GM12892 (cell line): Measurements from ENCODE around the gene FHL1. TPM values are rescaled to one million over a fixed set of nuclear protein-coding genes. Genes with fewer than 3 reads are reported as not detected.
"Not testable (repeated sequence)": the region's sequence is repeated elsewhere in the genome, so short reads cannot be mapped to it uniquely, and the experiment has no call there.

Experiments
- DNase-seq: peaks from one replicate; pipeline ENCODE4 v3.0.0; 2011; ENCODE audit not compliant: insufficient read length
- FAIRE-seq: peaks from 2 replicates; lab custom pipeline; 2011; peaks lifted over from hg19 to GRCh38; lab: Jason Lieb, UNC
- POLR2A ChIP-seq: IDR thresholded peaks from 2 replicates; pipeline ENCODE4 v1.6.1; 2011; ENCODE audit warnings: low read depth, low read length, control low read depth
- POLR2AphosphoS5 ChIP-seq: IDR thresholded peaks from 2 replicates; pipeline ENCODE4 v1.6.1; 2011; ENCODE audit warnings: low read depth, low read length, control low read depth
- TAF1 ChIP-seq: IDR thresholded peaks from 2 replicates; pipeline ENCODE4 v1.6.1; 2011; ENCODE audit warnings: low read depth, mild to moderate bottlenecking, control low read depth, low read length, borderline replicate concordance
- polyA plus RNA-seq: library from polyadenylated mRNA; unstranded; fragments of >200 nt; gene quantifications from one replicate; pipeline ENCODE4 v1.2.1, GENCODE V29; 2012; ENCODE audit warnings: missing spikeins, inconsistent platforms; ENCODE audit not compliant: missing spikeins

The FHL1 gene
- 5.4 TPM for polyA plus RNA-seq

DNA sequence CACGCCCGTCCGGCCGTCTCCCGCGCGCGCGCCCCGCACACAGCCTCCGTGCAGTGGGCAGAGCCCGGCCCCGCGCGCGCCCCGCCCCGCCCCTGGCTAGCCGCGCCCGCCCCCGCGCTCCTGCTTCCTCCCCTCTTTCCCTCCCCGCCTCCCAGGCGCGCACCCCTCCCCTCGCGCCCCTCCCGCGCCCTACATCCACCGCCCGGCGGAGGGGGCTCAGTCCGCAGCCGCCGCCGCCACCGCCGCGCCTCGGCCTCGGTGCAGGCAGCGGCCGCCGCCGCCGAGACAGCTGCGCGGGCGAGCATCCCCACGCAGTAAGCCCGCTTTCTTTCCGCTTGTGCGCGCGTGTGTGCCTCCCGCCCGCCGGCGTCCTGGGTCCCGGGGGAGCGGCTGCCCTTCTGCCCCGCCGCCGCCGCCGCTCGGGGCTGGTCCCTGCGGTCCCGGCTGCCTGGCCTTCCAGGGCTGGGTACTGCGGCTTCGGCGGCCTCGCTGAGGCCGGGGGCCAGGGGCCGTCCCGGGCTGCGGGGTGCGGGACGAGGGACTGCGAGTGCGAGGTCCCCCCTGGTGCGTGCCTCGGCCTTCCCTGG, at the start of gene FHL1:
Gene FHL1 (plus strand): TSS at position 219 of the 587 bp plus-strand sequence.
- TF ChIP-seq TAF1: no peak
- no peak for TF ChIP-seq POLR2A
- TF ChIP-seq POLR2AphosphoS5: no peak
- no peak for FAIRE-seq
- peak; percentile 32 for DNase-seq

DNA sequence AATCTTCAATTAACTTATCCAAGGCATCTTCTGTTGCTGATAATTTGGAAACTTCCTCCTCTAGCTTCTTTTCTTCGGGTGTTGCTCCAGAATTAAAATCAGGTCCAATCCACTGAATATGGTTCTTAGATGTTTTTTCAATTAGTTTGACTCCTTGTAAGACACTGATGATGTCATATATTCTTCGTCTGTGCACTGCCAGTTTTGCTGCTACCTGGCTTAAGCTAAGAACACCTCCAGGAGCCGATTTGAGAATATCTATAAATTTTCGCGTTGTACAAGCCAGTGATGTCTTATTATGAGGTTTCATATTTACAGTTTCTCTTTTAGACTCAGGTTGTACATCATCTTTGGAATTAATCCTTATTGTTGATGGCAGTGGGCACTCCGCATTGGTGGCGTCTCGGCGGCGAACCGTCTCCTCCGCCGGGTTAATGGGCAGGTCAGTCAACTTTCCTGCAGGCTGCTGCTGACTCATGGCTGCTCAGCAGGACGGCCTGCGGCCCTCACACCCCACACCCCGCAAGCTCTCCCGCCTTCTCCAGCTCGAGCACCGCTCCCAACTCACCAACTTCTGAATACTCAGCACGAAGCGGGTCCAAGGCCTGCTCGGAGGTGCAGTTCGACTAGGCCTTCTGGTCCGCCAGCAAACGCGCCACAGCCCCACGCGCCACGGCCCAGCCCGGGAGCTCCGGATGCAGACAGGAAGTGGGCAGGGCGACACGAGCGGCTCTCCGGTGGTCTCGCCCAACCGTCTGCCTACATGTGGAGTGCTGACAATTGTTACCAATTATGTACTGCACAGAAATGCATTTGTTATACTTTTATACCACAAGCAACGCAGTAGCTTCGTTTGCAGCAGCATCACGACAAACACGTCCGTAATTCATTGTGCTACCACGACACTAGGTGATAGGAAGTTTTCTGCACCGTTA, 49.2 kb upstream of the FHL1 start:
- FAIRE-seq (no peak), DNase-seq (no peak)
- TF ChIP-seq POLR2AphosphoS5 (no peak), POLR2A (no peak), TAF1 (no peak)

DNA sequence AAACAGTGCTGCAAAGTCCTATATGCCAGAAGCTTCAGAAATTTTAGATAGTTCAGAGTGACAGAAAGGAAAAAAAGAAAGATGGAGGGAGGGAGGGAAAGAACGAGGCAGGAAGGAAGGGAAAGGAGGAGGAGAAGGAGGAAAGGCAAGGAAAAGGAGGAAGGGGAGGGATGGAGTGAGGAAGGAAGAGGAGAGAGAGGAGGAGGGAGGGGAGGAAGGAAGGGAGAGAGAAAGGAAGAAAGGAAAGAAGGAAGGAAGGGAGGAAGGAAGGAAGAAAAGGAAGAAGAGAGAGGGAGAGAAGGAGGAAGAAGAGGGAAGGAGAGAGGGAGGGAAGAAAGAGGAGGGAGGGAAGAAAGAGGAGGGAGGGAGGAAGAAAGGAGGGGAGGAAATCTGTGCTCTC, 42.4 kb upstream of the FHL1 start:
- no peak for FAIRE-seq
- TF ChIP-seq POLR2AphosphoS5: no peak
- no peak for TF ChIP-seq TAF1
- TF ChIP-seq POLR2A: no peak
- no peak for DNase-seq

DNA sequence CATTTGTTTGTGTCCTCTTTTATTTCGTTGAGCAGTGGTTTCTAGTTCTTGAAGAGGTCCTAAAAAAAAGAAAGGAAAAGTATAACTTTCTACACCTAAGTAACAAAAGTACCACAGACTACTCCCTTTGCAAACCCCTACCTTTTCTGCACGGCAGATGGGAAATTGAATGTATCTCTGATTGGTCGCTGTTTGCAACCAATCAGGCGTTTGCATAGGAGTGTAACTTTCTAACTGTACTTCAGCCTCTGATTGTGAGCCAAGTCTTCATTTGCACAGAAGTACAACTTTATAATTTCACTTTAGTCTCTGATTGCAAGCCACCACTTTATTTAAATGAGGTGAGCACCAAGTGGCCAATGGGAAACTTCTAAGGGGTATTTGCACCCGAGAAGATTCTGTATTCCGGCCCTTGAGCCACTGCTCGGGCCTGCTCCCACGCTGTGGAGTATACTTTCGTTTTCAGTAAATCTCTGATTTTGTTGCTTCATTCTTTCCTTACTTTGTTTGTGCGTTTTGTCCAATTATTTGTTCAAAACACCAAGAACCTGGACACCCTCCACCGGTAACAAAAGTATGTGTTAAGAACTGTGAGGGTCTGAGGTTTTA, 40.3 kb upstream of the FHL1 start:
- no peak for TF ChIP-seq POLR2AphosphoS5
- TF ChIP-seq POLR2A: no peak
- no peak for TF ChIP-seq TAF1
- FAIRE-seq (no peak), DNase-seq (no peak)

DNA sequence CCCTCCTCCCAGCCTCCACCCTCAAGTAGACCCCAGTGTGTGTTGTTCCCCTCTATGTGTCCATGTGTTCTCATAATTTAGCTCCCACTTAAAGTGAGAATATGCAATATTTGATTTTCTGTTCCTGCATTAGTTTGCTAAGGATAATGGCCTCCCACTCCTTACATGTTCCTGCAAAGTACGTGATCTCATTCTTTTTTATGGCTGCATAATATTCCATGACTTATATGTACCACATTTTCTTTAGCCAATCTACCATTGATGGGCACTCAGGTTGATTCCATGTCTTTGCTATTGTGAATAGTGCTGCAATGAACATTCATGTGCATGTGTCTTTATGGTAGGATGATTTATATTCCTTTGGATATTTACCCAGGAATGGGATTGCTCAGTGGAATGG, 38.4 kb upstream of the FHL1 start:
- not testable (repeated sequence) for FAIRE-seq, DNase-seq

DNA sequence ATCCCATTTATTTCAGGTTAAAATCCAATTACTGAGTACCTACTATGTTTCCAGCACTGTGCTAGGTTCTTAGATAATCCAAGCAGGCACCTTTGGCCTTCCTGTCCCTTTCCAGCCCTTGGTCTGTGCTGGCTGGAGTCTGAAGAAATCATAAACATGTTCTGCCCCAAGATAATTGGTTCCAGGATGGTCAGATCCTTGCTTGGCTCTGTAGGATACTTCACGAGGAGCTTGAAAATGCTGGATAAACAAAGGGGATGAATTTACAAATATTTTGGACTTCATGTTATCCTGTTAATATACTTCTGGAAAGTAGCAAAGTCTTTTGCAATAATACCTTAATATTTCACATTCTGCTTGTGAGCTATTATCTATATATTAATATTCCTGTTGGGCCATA, 35.0 kb upstream of the FHL1 start:
- TF ChIP-seq TAF1 (no peak), POLR2AphosphoS5 (no peak), POLR2A (no peak)
- FAIRE-seq (peak; percentile 14), DNase-seq (no peak)

DNA sequence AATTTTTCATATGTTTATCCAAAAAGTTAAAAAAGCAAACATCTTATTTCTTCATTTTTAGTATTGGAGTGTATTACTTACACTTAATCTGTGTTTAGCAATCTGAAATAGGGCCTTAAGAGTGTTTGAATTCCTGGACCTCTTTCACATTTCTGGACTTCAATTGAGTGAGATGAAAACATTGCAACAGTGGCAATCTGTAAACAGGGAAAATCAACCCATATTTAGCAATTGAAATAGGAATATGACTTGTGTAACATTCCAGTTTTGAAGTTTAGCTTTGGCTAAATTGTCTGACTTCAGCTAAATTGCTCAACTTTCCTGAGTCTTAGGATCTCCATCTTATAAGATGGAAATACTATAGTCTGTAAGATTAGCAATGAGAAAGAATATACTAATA, 34.6 kb upstream of the FHL1 start:
- FAIRE-seq (no peak), DNase-seq (no peak)
- TF ChIP-seq TAF1 (no peak), POLR2A (no peak), POLR2AphosphoS5 (no peak)

DNA sequence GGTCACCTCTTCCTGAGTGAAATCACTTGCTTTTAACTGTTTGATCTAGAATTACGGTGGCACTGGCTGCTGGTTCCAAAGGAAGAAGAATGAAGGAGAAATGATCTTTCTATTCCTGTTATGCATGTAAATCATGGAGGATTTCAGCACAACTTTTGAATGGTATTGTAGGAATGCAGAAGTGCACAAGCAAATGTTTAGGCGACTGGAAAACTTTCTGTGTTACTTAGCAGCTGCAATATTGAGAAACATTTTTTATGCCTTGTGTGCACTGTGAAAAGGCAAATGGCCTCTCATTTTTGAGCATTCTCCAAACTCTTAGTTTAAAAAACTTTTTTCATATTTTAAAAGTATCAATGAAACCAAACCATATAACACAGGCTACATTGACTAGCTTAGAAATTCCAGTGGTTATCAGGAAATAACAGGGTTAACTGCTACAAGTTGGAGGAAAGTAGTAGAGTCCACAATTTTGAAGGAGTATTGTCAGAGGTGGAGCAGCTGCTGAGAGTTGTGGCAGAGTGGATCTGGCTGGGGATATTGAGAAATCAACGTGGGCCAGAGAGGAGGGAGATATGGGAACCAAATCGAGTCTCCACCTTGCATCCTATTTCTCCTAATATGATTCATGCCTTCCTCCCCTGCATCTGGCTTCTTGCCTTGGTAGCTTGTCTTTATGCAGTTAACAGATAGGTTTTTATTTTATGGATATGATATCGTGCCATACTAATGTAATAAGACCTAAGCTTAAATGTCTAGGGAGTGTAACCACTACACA, 32.0 kb upstream of the FHL1 start:
- TF ChIP-seq TAF1 (no peak), POLR2AphosphoS5 (no peak), POLR2A (no peak)
- FAIRE-seq (no peak), DNase-seq (no peak)

DNA sequence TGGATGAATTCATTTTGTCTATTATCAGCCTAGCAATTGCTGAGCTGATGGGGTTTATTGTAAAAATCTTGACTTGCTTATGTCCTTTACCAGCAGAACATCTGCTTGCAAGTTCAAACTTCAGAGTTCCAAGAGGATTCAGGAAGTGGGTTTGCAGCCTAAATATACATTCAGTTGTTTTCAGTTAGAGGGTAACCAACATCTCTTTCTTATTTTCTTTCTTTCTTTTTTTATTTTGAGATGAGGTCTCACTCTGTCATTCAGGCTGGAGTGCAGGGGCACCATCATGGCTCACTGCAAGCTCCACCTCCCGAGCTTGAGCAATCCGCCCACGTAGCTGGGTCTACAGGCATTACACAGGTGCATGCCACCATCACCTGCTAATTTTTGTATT, 31.4 kb upstream of the FHL1 start:
- TF ChIP-seq POLR2AphosphoS5 (no peak), POLR2A (no peak), TAF1 (no peak)
- no peak for FAIRE-seq
- DNase-seq: no peak

DNA sequence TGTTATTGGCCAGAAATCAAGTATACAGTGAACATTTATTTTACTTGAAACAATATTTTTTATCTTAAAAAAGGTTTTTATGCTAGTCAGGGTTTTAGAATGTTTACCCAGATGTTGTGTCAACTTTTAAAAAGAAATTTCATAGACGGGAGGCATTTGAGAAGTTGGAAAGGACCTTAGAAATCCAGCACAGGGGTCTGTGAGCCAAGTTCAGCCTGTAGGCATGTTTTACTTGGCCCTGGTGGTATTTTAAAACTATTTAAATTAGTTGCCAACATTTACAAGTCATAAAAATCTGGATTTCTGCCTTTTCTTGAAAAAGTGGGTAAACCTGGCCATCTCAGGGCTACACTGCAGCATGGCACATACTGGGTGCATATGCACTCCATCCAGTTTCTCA, 25.5 kb upstream of the FHL1 start:
- DNase-seq (no peak), FAIRE-seq (no peak)
- TF ChIP-seq TAF1: no peak
- no peak for TF ChIP-seq POLR2AphosphoS5
- no peak for TF ChIP-seq POLR2A

DNA sequence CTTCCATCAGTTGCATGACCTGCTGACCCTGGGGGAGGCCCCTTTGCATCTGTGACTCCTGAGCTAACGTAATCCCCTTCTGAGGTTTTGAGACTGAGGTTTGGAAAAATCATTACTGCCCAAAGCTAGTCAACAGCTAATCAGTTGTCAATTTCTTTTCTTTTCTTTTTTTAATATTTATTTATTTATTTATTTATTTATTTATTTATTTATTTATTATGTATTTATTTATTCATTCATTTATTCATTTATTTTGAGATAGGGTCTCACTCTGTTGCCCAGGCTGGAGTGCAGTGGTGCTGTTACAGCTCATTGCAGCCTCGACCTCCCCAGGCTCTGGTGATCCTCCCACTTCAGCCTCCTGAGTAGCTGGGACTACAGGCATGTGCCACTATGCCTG, 25.1 kb upstream of the FHL1 start:
- no peak for TF ChIP-seq POLR2A
- TF ChIP-seq POLR2AphosphoS5: no peak
- TF ChIP-seq TAF1: no peak
- DNase-seq: no peak
- FAIRE-seq: no peak
